H9 (cell line): Measurements from ENCODE around the gene SNAP25. TPM values are rescaled to one million over a fixed set of nuclear protein-coding genes. Genes with fewer than 3 reads are reported as not detected.

Experiments used
- DNase-seq: peaks from one replicate; pipeline ENCODE4 v3.0.0-alpha.2; 2017
- H2AFZ ChIP-seq: one replicate; pipeline ENCODE4 v1.6.1; 2013; ENCODE audit warnings: mild to moderate bottlenecking, low read length, control low read depth, moderate library complexity
- H2AK5ac ChIP-seq: 2 replicates; pipeline ENCODE4 v1.6.1; 2013; ENCODE audit warnings: low read length, control low read depth, mixed read lengths; ENCODE audit not compliant: insufficient read length
- H2BK120ac ChIP-seq: one replicate; pipeline ENCODE4 v1.6.1; 2013; ENCODE audit warnings: low read depth, mild to moderate bottlenecking, low read length, control low read depth, inconsistent platforms; ENCODE audit not compliant: poor library complexity, severe bottlenecking
- H2BK12ac ChIP-seq: 2 replicates; pipeline ENCODE4 v1.6.1; 2013; ENCODE audit warnings: low read length, control low read depth, mixed read lengths, low read depth; ENCODE audit not compliant: insufficient read length
- H2BK15ac ChIP-seq: 2 replicates; pipeline ENCODE4 v1.6.1; 2013; ENCODE audit warnings: low read depth, low read length, control low read depth
- H2BK20ac ChIP-seq: one replicate; pipeline ENCODE4 v1.6.1; 2013; ENCODE audit warnings: low read depth, mild to moderate bottlenecking, low read length, control low read depth, inconsistent platforms; ENCODE audit not compliant: poor library complexity, severe bottlenecking
- H2BK5ac ChIP-seq: 2 replicates; pipeline ENCODE4 v1.6.1; 2013; ENCODE audit warnings: low read length, control low read depth, mixed read lengths; ENCODE audit not compliant: insufficient read length
- H3K14ac ChIP-seq: 2 replicates; pipeline ENCODE4 v1.6.1; 2013; ENCODE audit warnings: low read length, control low read depth; ENCODE audit not compliant: insufficient read depth
- H3K18ac ChIP-seq: 2 replicates; pipeline ENCODE4 v1.6.1; 2013; ENCODE audit warnings: low read depth, mild to moderate bottlenecking, mixed read lengths, low read length, control low read depth; ENCODE audit not compliant: insufficient read length
- H3K23ac ChIP-seq: 2 replicates; pipeline ENCODE4 v1.6.1; 2013; ENCODE audit warnings: low read length, control low read depth, mixed read lengths, low read depth; ENCODE audit not compliant: insufficient read length
- H3K23me2 ChIP-seq: 2 replicates; pipeline ENCODE4 v1.6.1; 2013; ENCODE audit warnings: low read depth, mild to moderate bottlenecking, mixed read lengths, low read length, control low read depth; ENCODE audit not compliant: insufficient read length, poor library complexity, severe bottlenecking
- H3K27ac ChIP-seq: 2 replicates; pipeline ENCODE4 v1.5.1; 2013; ENCODE audit warnings: low read length, control low read depth, mixed read lengths, low read depth; ENCODE audit not compliant: insufficient read length
- H3K27me3 ChIP-seq: 2 replicates; pipeline ENCODE4 v1.6.1; 2013; ENCODE audit warnings: low read length, control low read depth, inconsistent platforms; ENCODE audit not compliant: insufficient read depth
- H3K4ac ChIP-seq: 2 replicates; pipeline ENCODE4 v1.6.1; 2013; ENCODE audit warnings: low read depth, mild to moderate bottlenecking, control low read depth, inconsistent platforms, low read length, moderate library complexity
- H3K4me1 ChIP-seq: 2 replicates; pipeline ENCODE4 v1.6.1; 2013; ENCODE audit warnings: low read length, control low read depth, inconsistent platforms; ENCODE audit not compliant: insufficient read depth
- H3K4me2 ChIP-seq: 2 replicates; pipeline ENCODE4 v1.6.1; 2013; ENCODE audit warnings: low read length, control low read depth, mixed read lengths; ENCODE audit not compliant: insufficient read length, insufficient read depth
- H3K56ac ChIP-seq: 2 replicates; pipeline ENCODE4 v1.6.1; 2013; ENCODE audit warnings: low read depth, mild to moderate bottlenecking, mixed read lengths, low read length, control low read depth; ENCODE audit not compliant: insufficient read length
- H3K79me1 ChIP-seq: 2 replicates; pipeline ENCODE4 v1.6.1; 2013; ENCODE audit warnings: low read depth, mild to moderate bottlenecking, moderate library complexity, low read length, control low read depth, inconsistent platforms; ENCODE audit not compliant: insufficient read depth, poor library complexity, severe bottlenecking
- H3K79me2 ChIP-seq: 2 replicates; pipeline ENCODE4 v1.6.1; 2013; ENCODE audit warnings: low read length, control low read depth, inconsistent platforms; ENCODE audit not compliant: insufficient read depth
- H3K9ac ChIP-seq: 2 replicates; pipeline ENCODE4 v1.6.1; 2013; ENCODE audit warnings: low read length, control low read depth, mixed read lengths; ENCODE audit not compliant: insufficient read length; ENCODE audit errors: extremely low read depth
- H3K9me3 ChIP-seq: one replicate; pipeline ENCODE4 v1.6.1; 2013; ENCODE audit warnings: low read depth, low read length, inconsistent platforms; ENCODE audit not compliant: control insufficient read depth
- H3T11ph ChIP-seq: one replicate; pipeline ENCODE4 v1.6.1; 2013; ENCODE audit warnings: mild to moderate bottlenecking, low read length, control low read depth, inconsistent platforms
- H4K20me1 ChIP-seq: one replicate; pipeline ENCODE4 v1.6.1; 2013; ENCODE audit not compliant: control insufficient read depth, insufficient read length, insufficient read depth
- H4K5ac ChIP-seq: 2 replicates; pipeline ENCODE4 v1.6.1; 2013; ENCODE audit warnings: low read depth, mild to moderate bottlenecking, mixed read lengths, low read length, control low read depth; ENCODE audit not compliant: insufficient read length
- H4K8ac ChIP-seq: replicated peaks from 2 replicates; pipeline ENCODE4 v1.6.1; 2013; ENCODE audit warnings: low read length, control low read depth, mixed read lengths, low read depth; ENCODE audit not compliant: insufficient read length
- H4K91ac ChIP-seq: 2 replicates; pipeline ENCODE4 v1.6.1; 2013; ENCODE audit warnings: low read depth, mild to moderate bottlenecking, moderate library complexity, mixed read lengths, low read length, control low read depth; ENCODE audit not compliant: insufficient read length
- H3K27ac Mint-ChIP-seq, 3 experiments: 2 replicates in 2 of 3; 3 replicates in 1 of 3; pipeline ENCODE4 v1.8.0; 2020 to 2021; ENCODE audit warnings: mixed read lengths in 3 of 3, mild to moderate bottlenecking in 1 of 3, moderate library complexity in 1 of 3
- H3K27me3 Mint-ChIP-seq: 2 replicates; pipeline ENCODE4 v1.8.0; 2021; ENCODE audit warnings: low read depth, mild to moderate bottlenecking, moderate library complexity, mixed read lengths
- H3K36me3 Mint-ChIP-seq, 3 experiments: 2 replicates in 2 of 3; 3 replicates in 1 of 3; pipeline ENCODE4 v1.8.0; 2020 to 2021; ENCODE audit warnings: low read depth in 3 of 3, mixed read lengths in 3 of 3; ENCODE audit not compliant: insufficient read depth in 1 of 3
- H3K4me1 Mint-ChIP-seq, 2 experiments: 2 replicates each; pipeline ENCODE4 v1.8.0; 2020; ENCODE audit warnings: mixed read lengths in 2 of 2
- H3K4me3 Mint-ChIP-seq, 2 experiments: 2 replicates in 1 of 2; 3 replicates in 1 of 2; pipeline ENCODE4 v1.8.0; 2020 to 2021; ENCODE audit warnings: mild to moderate bottlenecking in 2 of 2, mixed read lengths in 2 of 2, moderate library complexity in 1 of 2
- H3K9me3 Mint-ChIP-seq, 2 experiments: 2 replicates in 1 of 2; 3 replicates in 1 of 2; pipeline ENCODE4 v1.8.0; 2020; ENCODE audit warnings: mild to moderate bottlenecking in 2 of 2, mixed read lengths in 2 of 2, moderate library complexity in 1 of 2
- WGBS: extraction: QIAGEN DNeasy Blood & Tissue Kit; methylation state at CpG from one replicate; pipeline ENCODE4 v1.1.7; 2013; ENCODE audit warnings: missing lambda C conversion rate, low lambda C conversion rate, mixed read lengths; ENCODE audit not compliant: insufficient read length; ENCODE audit errors: extremely low coverage; 5-methylcytosine and 5-hydroxymethylcytosine counted together
- total RNA-seq: library from RNA; stranded (reverse); gene quantifications from 2 replicates; pipeline ENCODE4 v1.2.1, GENCODE V29; 2021
- TF ChIP-seq, protein P1 (sequence below): fragments of 200-600 bp; sonication (generic); conservative IDR thresholded peaks from 3 replicates; pipeline ENCODE4 v1.8.0; 2021; ENCODE audit warnings: antibody characterized with exemption, mild to moderate bottlenecking

SNAP25 gene
- total RNA-seq, 1 experiment from 2014 or later = 0.13 TPM

DNA sequence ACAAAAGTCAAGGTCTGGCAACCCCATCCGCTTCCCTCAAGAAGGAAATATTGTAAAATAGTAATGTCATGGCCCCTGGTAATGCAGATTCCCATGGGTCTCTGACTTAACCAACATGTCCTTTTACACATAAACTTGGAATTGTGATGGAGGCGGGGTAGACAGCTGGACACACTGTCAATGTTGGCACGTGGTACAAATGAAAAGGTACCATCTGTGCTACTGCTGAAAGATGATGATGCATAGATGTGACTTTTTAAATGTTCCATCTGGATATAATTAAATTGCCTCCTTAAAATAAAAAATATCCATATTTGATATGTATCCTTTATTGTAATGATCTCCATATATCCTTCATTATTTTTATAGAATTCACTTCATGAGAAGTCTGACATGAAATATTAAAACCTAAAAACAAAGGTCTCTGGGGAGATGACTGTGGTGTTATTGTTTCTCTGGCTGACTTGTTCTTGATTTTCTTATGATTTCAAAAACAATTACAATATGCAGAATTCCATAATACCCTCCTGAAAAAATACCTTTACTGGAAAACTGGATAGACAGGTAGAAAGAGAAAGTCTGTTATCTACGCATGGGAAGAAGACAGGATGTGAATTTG is 110.9 kb downstream of the SNAP25 start:
- H2AFZ ChIP-seq = no peak overlapping the region
- H4K20me1 ChIP-seq = no peaks in the 10 kb centered on the region
- H3K4me2 ChIP-seq = no peak overlapping the region
- H2BK5ac ChIP-seq = no peak overlapping the region
- H3K4ac ChIP-seq = no peak overlapping the region
- TF ChIP-seq, protein P1, sequence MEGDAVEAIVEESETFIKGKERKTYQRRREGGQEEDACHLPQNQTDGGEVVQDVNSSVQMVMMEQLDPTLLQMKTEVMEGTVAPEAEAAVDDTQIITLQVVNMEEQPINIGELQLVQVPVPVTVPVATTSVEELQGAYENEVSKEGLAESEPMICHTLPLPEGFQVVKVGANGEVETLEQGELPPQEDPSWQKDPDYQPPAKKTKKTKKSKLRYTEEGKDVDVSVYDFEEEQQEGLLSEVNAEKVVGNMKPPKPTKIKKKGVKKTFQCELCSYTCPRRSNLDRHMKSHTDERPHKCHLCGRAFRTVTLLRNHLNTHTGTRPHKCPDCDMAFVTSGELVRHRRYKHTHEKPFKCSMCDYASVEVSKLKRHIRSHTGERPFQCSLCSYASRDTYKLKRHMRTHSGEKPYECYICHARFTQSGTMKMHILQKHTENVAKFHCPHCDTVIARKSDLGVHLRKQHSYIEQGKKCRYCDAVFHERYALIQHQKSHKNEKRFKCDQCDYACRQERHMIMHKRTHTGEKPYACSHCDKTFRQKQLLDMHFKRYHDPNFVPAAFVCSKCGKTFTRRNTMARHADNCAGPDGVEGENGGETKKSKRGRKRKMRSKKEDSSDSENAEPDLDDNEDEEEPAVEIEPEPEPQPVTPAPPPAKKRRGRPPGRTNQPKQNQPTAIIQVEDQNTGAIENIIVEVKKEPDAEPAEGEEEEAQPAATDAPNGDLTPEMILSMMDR = no peak
- no peak overlapping the region for H3K27ac ChIP-seq
- H3K79me2 ChIP-seq = no peaks in the 10 kb centered on the region
- H2BK120ac ChIP-seq = no peak overlapping the region
- no peak overlapping the region for H3K56ac ChIP-seq
- no peak overlapping the region for H4K8ac ChIP-seq
- no peak overlapping the region for H3K23ac ChIP-seq
- H4K5ac ChIP-seq = no peak overlapping the region
- no peak overlapping the region for H2BK20ac ChIP-seq
- Mint-ChIP-seq H3K27ac (no peak overlapping the region), H3K9me3 (no peaks in the 10 kb centered on the region), H3K36me3 (no peaks in the 10 kb centered on the region; a peak in 1 of 7 replicates), H3K4me1 (peaks cover 4 to 14% of the 10 kb centered on the region in 2 experiments; a peak in 3 of 4 replicates), H3K27me3 (no peaks in the 10 kb centered on the region), H3K4me3 (no peak overlapping the region)
- no peak overlapping the region for H2AK5ac ChIP-seq
- H4K91ac ChIP-seq = no peak overlapping the region
- no peak overlapping the region; the same call in 1 of the 2 replicates for H2BK15ac ChIP-seq
- WGBS = no CpG with 5 or more reads among the region's 4 CpGs
- no peak overlapping the region for H3K14ac ChIP-seq
- H3K9me3 ChIP-seq = no peaks in the 10 kb centered on the region
- no peaks in the 10 kb centered on the region for H3K27me3 ChIP-seq
- H3K79me1 ChIP-seq = no peaks in the 10 kb centered on the region
- no peak for DNase-seq
- no peak overlapping the region for H3K18ac ChIP-seq
- no peaks in the 10 kb centered on the region; the same call in 1 of the 2 replicates for H3K4me1 ChIP-seq
- no peak overlapping the region for H3T11ph ChIP-seq
- H3K9ac ChIP-seq = no peak overlapping the region
- H2BK12ac ChIP-seq = no peak overlapping the region
- H3K23me2 ChIP-seq = no peaks in the 10 kb centered on the region
